Measurements from ENCODE around the gene PITPNM3. TPM values are rescaled to one million over a fixed set of nuclear protein-coding genes. Genes with fewer than 3 reads are reported as not detected.
"Not testable (repeated sequence)": the region's sequence is repeated elsewhere in the genome, so short reads cannot be mapped to it uniquely, and the experiment has no call there.

PITPNM3 gene
- polyA plus RNA-seq, 1 donor = 1.4 TPM

DNA sequence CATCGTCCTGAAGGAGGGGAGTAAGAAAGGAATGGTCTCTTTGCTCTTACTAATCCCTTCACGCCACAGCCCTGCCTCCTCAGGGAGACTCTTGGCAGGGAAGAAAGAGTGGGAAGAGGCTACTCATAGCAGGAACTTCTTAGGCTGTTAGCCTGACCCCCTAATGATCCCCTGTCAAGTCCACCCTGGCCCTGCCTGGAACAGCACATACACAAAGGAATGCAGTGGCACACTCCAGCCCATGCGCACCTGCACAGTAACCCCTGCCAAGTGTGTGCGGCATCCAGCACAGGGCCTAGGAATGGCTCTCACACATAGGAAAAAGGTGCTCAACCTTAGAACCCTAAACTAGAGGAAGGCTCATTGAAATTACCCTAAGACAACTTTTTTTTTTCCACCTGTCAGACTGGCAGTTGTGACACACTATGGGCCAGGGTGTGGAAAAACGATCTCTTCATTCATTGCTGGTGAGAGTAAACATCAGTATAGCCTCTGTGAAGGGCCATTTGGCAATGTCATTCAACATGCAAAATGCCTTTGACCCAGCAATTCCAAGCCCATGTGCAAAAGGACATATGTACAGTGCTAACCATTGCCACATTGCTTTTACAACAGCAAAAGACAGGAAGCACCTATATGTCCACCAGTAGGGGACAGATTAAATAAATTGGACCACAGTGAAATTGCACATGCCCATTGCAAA is 62.0 kb downstream of the PITPNM3 start:
- Histone ChIP-seq H3K4me3 (ENCODE audit: low read length) (no peak overlapping the region), H3K9me3 (ENCODE audit: control insufficient read depth, low read depth, low read length) (no peaks in the 10 kb centered on the region), H3K27me3 (ENCODE audit: control insufficient read depth, insufficient read depth, low read length) (peaks cover 13% of the 10 kb centered on the region), H3K27ac (ENCODE audit: low read length) (no peak overlapping the region), H3K4me1 (ENCODE audit: control insufficient read depth, insufficient read depth, low read length) (no peaks in the 10 kb centered on the region), H3K36me3 (ENCODE audit: control insufficient read depth, insufficient read depth, low read length) (no peaks in the 10 kb centered on the region)
- no CpG with 5 or more reads among the region's 5 CpGs for WGBS (ENCODE audit: insufficient coverage, low lambda C conversion rate)
- DNase-seq = no peak

DNA sequence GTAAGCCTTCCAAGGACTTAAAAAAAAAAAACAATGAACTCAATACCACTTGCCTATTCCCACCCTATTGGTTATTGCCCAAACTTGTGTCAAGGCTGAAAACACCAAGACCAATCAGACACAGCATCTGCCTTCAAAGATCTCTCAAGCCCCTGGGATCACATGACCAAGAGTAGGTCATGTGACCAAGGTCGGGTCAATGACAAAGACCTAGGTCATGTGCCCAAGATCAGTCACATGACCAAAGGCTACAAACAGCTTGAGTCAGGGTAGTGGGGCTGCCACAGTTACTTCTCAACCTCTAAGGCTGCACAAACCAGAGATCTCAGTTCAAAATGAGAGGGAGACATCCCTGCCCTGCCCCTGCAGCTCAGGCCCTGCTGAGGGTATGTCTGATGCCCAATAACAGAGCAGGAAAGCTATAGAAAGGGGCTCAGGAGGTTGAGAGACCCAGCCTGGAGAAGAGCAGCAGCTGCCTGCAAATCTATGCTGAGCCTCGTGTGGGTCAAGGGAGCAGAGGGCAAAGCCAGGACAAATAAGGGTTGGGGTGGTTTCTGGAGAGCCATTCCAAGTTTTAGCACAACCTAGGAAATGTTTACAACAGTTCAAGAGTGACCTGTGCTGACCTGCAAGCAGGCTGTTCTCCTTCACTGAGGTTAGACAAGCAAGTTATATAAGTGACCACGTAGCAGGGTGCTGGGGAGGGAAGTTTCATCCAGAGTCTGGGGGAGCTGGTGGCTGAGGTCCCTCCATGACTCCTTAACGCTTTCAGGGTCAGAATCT is 63.3 kb downstream of the PITPNM3 start:
- H3K27ac ChIP-seq (ENCODE audit: low read length) = no peak overlapping the region
- no peaks in the 10 kb centered on the region for H3K4me1 ChIP-seq (ENCODE audit: control insufficient read depth, insufficient read depth, low read length)
- WGBS (ENCODE audit: insufficient coverage, low lambda C conversion rate) = no CpG with 5 or more reads among the region's 4 CpGs
- peaks cover 12% of the 10 kb centered on the region for H3K27me3 ChIP-seq (ENCODE audit: control insufficient read depth, insufficient read depth, low read length)
- no peak overlapping the region for H3K4me3 ChIP-seq (ENCODE audit: low read length)
- H3K9me3 ChIP-seq (ENCODE audit: control insufficient read depth, low read depth, low read length) = no peaks in the 10 kb centered on the region
- DNase-seq = no peak
- H3K36me3 ChIP-seq (ENCODE audit: control insufficient read depth, insufficient read depth, low read length) = no peaks in the 10 kb centered on the region

DNA sequence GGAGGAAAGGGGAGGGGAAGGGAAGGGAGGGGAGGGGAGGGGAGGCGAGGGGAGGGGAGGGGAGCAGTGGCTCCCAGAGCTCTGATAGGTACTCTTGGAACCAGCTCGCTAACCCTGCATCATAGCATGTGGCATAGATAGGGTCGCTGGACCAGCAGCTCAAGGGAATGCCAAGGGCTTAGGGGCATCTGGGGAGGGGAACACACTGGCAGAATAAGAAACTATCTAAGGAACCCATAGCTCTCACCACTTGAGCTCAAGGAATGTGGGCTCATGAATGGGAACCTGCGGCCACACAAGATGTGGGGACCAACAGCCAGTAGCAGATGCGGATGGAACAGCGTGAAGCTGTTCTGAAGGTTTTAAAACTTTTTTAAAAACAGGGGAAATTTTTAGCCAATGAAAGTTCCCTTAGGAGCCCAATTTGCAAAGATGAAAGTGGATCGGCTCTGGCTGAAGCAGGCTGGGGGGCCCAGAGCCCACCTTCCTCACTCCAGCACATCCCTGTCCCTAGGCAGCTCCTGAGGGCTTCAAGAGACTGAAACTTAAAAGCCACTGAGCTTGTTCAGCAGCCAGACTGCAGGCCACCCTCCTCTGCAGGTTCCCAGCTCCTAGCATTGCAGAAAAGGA is 65.2 kb downstream of the PITPNM3 start:
- Histone ChIP-seq H3K36me3 (ENCODE audit: control insufficient read depth, insufficient read depth, low read length) (no peaks in the 10 kb centered on the region), H3K4me3 (ENCODE audit: low read length) (no peak overlapping the region), H3K27me3 (ENCODE audit: control insufficient read depth, insufficient read depth, low read length) (peaks cover 5% of the 10 kb centered on the region), H3K4me1 (ENCODE audit: control insufficient read depth, insufficient read depth, low read length) (no peaks in the 10 kb centered on the region), H3K9me3 (ENCODE audit: control insufficient read depth, low read depth, low read length) (no peaks in the 10 kb centered on the region), H3K27ac (ENCODE audit: low read length) (no peak overlapping the region)
- WGBS (ENCODE audit: insufficient coverage, low lambda C conversion rate) = no CpG with 5 or more reads among the region's 7 CpGs
- DNase-seq = no peak

DNA sequence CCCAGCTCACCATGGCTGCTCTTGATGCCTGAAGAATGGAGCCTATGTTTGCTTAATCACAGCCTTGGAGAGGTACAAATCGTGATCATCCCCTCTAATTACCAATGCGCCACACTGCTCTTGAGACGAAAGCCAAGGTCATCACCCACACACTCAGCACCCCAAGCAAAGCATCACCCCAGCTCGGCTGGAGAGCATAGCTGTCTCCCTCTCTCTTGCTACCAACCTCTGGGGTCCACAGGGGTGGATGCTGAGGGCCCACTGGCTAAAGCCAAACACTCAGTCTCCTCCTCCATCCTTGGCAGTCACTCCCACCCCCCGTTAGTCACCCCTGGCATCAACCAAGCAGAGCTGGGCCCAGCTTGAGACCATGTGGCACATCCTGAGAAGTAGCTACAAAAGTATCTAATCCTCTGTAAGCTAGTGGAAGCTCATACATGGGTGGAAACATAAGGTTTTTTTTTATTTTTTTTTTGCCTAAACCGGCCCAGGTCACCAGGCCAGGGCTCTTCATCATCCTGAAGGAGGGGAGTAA is 67.3 kb downstream of the PITPNM3 start:
- Histone ChIP-seq H3K36me3 (ENCODE audit: control insufficient read depth, insufficient read depth, low read length) (no peaks in the 10 kb centered on the region), H3K27ac (ENCODE audit: low read length) (no peak overlapping the region), H3K27me3 (ENCODE audit: control insufficient read depth, insufficient read depth, low read length) (no peaks in the 10 kb centered on the region), H3K9me3 (ENCODE audit: control insufficient read depth, low read depth, low read length) (no peaks in the 10 kb centered on the region), H3K4me1 (ENCODE audit: control insufficient read depth, insufficient read depth, low read length) (no peaks in the 10 kb centered on the region), H3K4me3 (ENCODE audit: low read length) (no peak overlapping the region)
- WGBS (ENCODE audit: insufficient coverage, low lambda C conversion rate) = no CpG with 5 or more reads among the region's 6 CpGs
- DNase-seq = no peak

DNA sequence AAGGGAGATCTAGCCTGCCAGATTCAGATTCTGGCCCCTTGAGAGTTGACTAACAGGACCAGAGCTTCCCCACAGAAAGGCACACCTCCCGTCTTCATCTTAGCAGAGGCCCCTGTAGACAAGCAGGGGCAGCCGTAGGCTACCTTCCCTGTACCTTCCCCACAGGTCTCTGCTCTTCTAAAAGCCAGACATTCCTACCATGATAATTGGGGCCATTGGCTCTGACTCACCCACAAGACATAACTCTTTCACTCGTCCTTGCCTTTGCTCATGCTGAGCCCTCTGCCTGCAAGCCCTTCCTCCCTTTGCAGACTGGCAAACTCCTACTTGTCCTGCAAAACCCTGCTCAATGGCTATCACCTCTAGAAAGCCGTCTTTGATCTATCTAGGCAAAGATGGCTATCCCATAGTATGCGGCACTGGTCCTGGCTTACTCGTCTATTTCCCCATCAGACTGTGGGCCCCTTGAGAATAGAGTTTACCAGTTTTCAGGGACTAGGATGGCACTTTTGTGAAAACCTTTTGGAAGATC is 68.3 kb downstream of the PITPNM3 start:
- DNase-seq = no peak
- no peak overlapping the region for H3K27ac ChIP-seq (ENCODE audit: low read length)
- WGBS (ENCODE audit: insufficient coverage, low lambda C conversion rate) = no CpG with 5 or more reads among the region's 6 CpGs
- no peak overlapping the region for H3K4me3 ChIP-seq (ENCODE audit: low read length)
- H3K9me3 ChIP-seq (ENCODE audit: control insufficient read depth, low read depth, low read length) = no peaks in the 10 kb centered on the region
- no peaks in the 10 kb centered on the region for H3K36me3 ChIP-seq (ENCODE audit: control insufficient read depth, insufficient read depth, low read length)
- H3K27me3 ChIP-seq (ENCODE audit: control insufficient read depth, insufficient read depth, low read length) = no peaks in the 10 kb centered on the region
- no peaks in the 10 kb centered on the region for H3K4me1 ChIP-seq (ENCODE audit: control insufficient read depth, insufficient read depth, low read length)

DNA sequence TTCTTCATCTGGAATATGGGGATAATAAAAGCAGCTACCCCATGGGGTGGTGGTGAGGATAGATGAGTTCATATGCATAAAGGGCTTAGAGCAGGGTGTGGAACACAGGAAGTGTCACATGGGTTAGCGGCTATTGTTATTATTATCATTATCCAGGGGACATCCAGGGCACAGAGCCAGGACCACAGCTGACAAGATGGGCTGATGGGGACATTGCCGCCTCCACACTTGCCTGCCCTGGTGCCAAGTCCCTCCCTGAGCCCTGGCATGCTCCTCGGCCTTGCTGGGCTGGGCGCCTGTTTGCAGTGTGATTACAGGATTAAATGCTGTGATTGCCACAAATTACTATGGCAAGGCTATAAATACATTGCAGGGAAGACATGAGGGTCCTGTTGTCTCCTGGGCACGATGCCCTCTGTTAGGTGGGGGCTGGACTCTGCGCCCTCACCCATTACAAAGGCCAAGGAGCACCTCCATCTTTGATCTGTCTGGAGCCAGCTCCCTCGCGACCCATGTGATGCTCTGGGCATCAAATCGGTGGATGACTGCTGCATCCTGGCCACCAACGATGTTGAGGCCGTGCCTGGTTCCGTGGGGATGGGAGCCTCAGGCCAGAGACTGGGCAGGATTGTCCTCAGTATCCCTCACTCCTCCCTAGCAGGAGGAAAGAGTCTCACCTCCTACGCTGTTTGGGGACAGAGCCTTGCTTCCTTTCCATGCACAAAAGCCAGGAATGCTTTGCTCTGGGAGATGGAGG is 68.9 kb downstream of the PITPNM3 start:
- Histone ChIP-seq H3K4me3 (ENCODE audit: low read length) (no peak overlapping the region), H3K27ac (ENCODE audit: low read length) (no peak overlapping the region), H3K4me1 (ENCODE audit: control insufficient read depth, insufficient read depth, low read length) (no peaks in the 10 kb centered on the region), H3K36me3 (ENCODE audit: control insufficient read depth, insufficient read depth, low read length) (no peaks in the 10 kb centered on the region), H3K27me3 (ENCODE audit: control insufficient read depth, insufficient read depth, low read length) (no peaks in the 10 kb centered on the region), H3K9me3 (ENCODE audit: control insufficient read depth, low read depth, low read length) (no peaks in the 10 kb centered on the region)
- no CpG with 5 or more reads among the region's 13 CpGs for whole genome bisulfite sequencing (ENCODE audit: insufficient coverage, low lambda C conversion rate)
- peak in 1 of 2 donors; percentile 17 for DNase-seq

DNA sequence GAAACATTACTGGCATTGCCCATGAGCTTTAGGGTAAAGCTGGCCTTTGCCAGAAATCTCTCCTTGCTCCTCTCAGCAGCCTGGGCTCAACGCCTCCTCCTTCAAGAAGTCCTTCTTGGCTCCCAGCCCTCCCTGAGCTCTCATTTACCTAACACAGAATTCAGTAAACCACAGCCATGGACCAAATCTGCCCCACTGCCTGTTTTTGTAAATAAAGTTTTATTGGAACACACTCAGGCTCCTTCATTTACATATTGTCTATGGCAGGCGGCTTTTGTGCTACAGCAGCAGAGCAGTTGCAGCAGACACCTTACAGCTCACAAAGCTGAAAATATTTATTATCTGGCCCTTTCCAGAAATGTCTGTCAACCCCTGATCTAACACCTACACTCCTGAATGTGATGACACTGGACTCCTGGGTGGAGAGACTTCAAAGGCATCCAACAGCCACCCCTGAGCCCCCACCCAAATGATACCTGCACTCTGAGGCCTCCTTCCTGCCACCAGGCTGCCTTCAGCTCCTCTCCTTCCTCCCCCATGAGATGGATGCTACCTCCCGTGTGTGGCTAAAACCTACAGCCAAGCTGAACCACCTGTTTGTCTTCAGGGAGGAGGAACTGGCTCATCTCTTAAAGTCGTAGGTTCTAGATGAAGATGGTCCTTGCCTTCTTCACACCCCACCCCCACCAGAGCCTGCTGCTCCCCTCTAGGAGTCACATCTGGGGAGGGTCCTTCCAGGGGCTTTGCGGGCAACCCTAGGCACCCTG is 70.5 kb downstream of the PITPNM3 start:
- no CpG with 5 or more reads among the region's 5 CpGs for WGBS (ENCODE audit: insufficient coverage, low lambda C conversion rate)
- no peaks in the 10 kb centered on the region for H3K4me1 ChIP-seq (ENCODE audit: control insufficient read depth, insufficient read depth, low read length)
- H3K27ac ChIP-seq (ENCODE audit: low read length) = no peak overlapping the region
- H3K9me3 ChIP-seq (ENCODE audit: control insufficient read depth, low read depth, low read length) = no peaks in the 10 kb centered on the region
- no peaks in the 10 kb centered on the region for H3K36me3 ChIP-seq (ENCODE audit: control insufficient read depth, insufficient read depth, low read length)
- DNase-seq = no peak
- H3K27me3 ChIP-seq (ENCODE audit: control insufficient read depth, insufficient read depth, low read length) = no peaks in the 10 kb centered on the region
- no peak overlapping the region for H3K4me3 ChIP-seq (ENCODE audit: low read length)

DNA sequence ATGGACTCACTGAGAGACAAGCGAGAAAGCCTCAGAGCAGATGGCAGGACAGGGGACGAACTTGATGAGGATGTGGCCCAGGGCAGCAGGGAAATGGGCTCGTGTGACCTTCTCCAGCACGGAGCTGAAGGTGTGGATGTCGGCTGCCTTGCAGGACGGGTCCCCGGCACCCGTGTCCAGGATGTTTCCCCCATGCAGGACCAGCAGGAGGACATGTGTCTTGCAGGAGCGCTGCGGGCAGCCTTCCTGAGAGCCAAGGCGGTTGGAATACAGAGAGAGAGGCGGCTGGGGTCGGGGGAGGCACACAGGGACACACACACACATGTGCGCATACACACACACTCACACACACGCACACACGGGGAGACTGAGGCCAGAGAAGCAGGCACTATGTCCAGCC is 72.8 kb downstream of the PITPNM3 start:
- no peaks in the 10 kb centered on the region for H3K36me3 ChIP-seq (ENCODE audit: control insufficient read depth, insufficient read depth, low read length)
- H3K4me3 ChIP-seq (ENCODE audit: low read length) = no peak overlapping the region
- no peak overlapping the region for H3K27ac ChIP-seq (ENCODE audit: low read length)
- no peaks in the 10 kb centered on the region for H3K4me1 ChIP-seq (ENCODE audit: control insufficient read depth, insufficient read depth, low read length)
- no peaks in the 10 kb centered on the region for H3K9me3 ChIP-seq (ENCODE audit: control insufficient read depth, low read depth, low read length)
- no peak for DNase-seq
- WGBS (ENCODE audit: insufficient coverage, low lambda C conversion rate) = 83% methylated on average over 1 of the region's 16 CpGs
- no peaks in the 10 kb centered on the region for H3K27me3 ChIP-seq (ENCODE audit: control insufficient read depth, insufficient read depth, low read length)

DNA sequence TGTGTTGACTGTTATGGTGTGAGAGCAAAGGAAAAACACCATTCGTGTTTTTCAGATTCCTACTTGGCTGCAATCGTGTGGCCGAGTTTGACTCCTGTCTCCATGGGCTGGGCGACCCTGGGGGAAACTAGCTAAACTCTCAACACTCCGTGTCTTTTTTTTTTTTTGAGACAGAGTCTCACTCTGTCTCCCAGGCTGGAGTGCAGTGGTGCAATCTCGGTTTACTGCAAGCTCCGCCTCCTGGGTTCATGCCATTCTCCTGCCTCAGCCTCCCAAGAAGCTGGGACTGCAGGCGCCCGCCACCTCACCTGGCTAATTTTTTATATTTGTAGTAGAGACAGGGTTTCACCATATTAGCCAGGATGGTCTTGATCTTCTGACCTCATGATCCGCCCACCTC is 73.6 kb downstream of the PITPNM3 start:
- H3K36me3 ChIP-seq (ENCODE audit: control insufficient read depth, insufficient read depth, low read length); H3K4me1 ChIP-seq (ENCODE audit: control insufficient read depth, insufficient read depth, low read length); H3K27ac ChIP-seq (ENCODE audit: low read length); DNase-seq; H3K9me3 ChIP-seq (ENCODE audit: control insufficient read depth, low read depth, low read length); H3K27me3 ChIP-seq (ENCODE audit: control insufficient read depth, insufficient read depth, low read length); H3K4me3 ChIP-seq (ENCODE audit: low read length): not testable (repeated sequence)
- no CpG with 5 or more reads among the region's 10 CpGs for WGBS (ENCODE audit: insufficient coverage, low lambda C conversion rate)

Measured in large intestine (tissue), 3 donors.